H9 (cell line): ENCODE data around the gene KISS1R. TPM values are rescaled to one million over a fixed set of nuclear protein-coding genes. Genes with fewer than 3 reads are reported as not detected.

Experiments used
- DNase-seq: peaks from one replicate; pipeline ENCODE4 v3.0.0-alpha.2; 2017
- H2AFZ ChIP-seq: one replicate; pipeline ENCODE4 v1.6.1; 2013; ENCODE audit warnings: mild to moderate bottlenecking, low read length, control low read depth, moderate library complexity
- H2AK5ac ChIP-seq: 2 replicates; pipeline ENCODE4 v1.6.1; 2013; ENCODE audit warnings: low read length, control low read depth, mixed read lengths; ENCODE audit not compliant: insufficient read length
- H2BK120ac ChIP-seq: one replicate; pipeline ENCODE4 v1.6.1; 2013; ENCODE audit warnings: low read depth, mild to moderate bottlenecking, low read length, control low read depth, inconsistent platforms; ENCODE audit not compliant: poor library complexity, severe bottlenecking
- H2BK12ac ChIP-seq: 2 replicates; pipeline ENCODE4 v1.6.1; 2013; ENCODE audit warnings: low read length, control low read depth, mixed read lengths, low read depth; ENCODE audit not compliant: insufficient read length
- H2BK15ac ChIP-seq: 2 replicates; pipeline ENCODE4 v1.6.1; 2013; ENCODE audit warnings: low read depth, low read length, control low read depth
- H2BK20ac ChIP-seq: one replicate; pipeline ENCODE4 v1.6.1; 2013; ENCODE audit warnings: low read depth, mild to moderate bottlenecking, low read length, control low read depth, inconsistent platforms; ENCODE audit not compliant: poor library complexity, severe bottlenecking
- H2BK5ac ChIP-seq: 2 replicates; pipeline ENCODE4 v1.6.1; 2013; ENCODE audit warnings: low read length, control low read depth, mixed read lengths; ENCODE audit not compliant: insufficient read length
- H3K14ac ChIP-seq: 2 replicates; pipeline ENCODE4 v1.6.1; 2013; ENCODE audit warnings: low read length, control low read depth; ENCODE audit not compliant: insufficient read depth
- H3K18ac ChIP-seq: 2 replicates; pipeline ENCODE4 v1.6.1; 2013; ENCODE audit warnings: low read depth, mild to moderate bottlenecking, mixed read lengths, low read length, control low read depth; ENCODE audit not compliant: insufficient read length
- H3K23ac ChIP-seq: 2 replicates; pipeline ENCODE4 v1.6.1; 2013; ENCODE audit warnings: low read length, control low read depth, mixed read lengths, low read depth; ENCODE audit not compliant: insufficient read length
- H3K23me2 ChIP-seq: 2 replicates; pipeline ENCODE4 v1.6.1; 2013; ENCODE audit warnings: low read depth, mild to moderate bottlenecking, mixed read lengths, low read length, control low read depth; ENCODE audit not compliant: insufficient read length, poor library complexity, severe bottlenecking
- H3K27ac ChIP-seq: 2 replicates; pipeline ENCODE4 v1.5.1; 2013; ENCODE audit warnings: low read length, control low read depth, mixed read lengths, low read depth; ENCODE audit not compliant: insufficient read length
- H3K27me3 ChIP-seq: 2 replicates; pipeline ENCODE4 v1.6.1; 2013; ENCODE audit warnings: low read length, control low read depth, inconsistent platforms; ENCODE audit not compliant: insufficient read depth
- H3K4ac ChIP-seq: 2 replicates; pipeline ENCODE4 v1.6.1; 2013; ENCODE audit warnings: low read depth, mild to moderate bottlenecking, control low read depth, inconsistent platforms, low read length, moderate library complexity
- H3K4me1 ChIP-seq: 2 replicates; pipeline ENCODE4 v1.6.1; 2013; ENCODE audit warnings: low read length, control low read depth, inconsistent platforms; ENCODE audit not compliant: insufficient read depth
- H3K4me2 ChIP-seq: 2 replicates; pipeline ENCODE4 v1.6.1; 2013; ENCODE audit warnings: low read length, control low read depth, mixed read lengths; ENCODE audit not compliant: insufficient read length, insufficient read depth
- H3K56ac ChIP-seq: 2 replicates; pipeline ENCODE4 v1.6.1; 2013; ENCODE audit warnings: low read depth, mild to moderate bottlenecking, mixed read lengths, low read length, control low read depth; ENCODE audit not compliant: insufficient read length
- H3K79me1 ChIP-seq: 2 replicates; pipeline ENCODE4 v1.6.1; 2013; ENCODE audit warnings: low read depth, mild to moderate bottlenecking, moderate library complexity, low read length, control low read depth, inconsistent platforms; ENCODE audit not compliant: insufficient read depth, poor library complexity, severe bottlenecking
- H3K79me2 ChIP-seq: 2 replicates; pipeline ENCODE4 v1.6.1; 2013; ENCODE audit warnings: low read length, control low read depth, inconsistent platforms; ENCODE audit not compliant: insufficient read depth
- H3K9ac ChIP-seq: 2 replicates; pipeline ENCODE4 v1.6.1; 2013; ENCODE audit warnings: low read length, control low read depth, mixed read lengths; ENCODE audit not compliant: insufficient read length; ENCODE audit errors: extremely low read depth
- H3K9me3 ChIP-seq: one replicate; pipeline ENCODE4 v1.6.1; 2013; ENCODE audit warnings: low read depth, low read length, inconsistent platforms; ENCODE audit not compliant: control insufficient read depth
- H3T11ph ChIP-seq: one replicate; pipeline ENCODE4 v1.6.1; 2013; ENCODE audit warnings: mild to moderate bottlenecking, low read length, control low read depth, inconsistent platforms
- H4K20me1 ChIP-seq: one replicate; pipeline ENCODE4 v1.6.1; 2013; ENCODE audit not compliant: control insufficient read depth, insufficient read length, insufficient read depth
- H4K5ac ChIP-seq: 2 replicates; pipeline ENCODE4 v1.6.1; 2013; ENCODE audit warnings: low read depth, mild to moderate bottlenecking, mixed read lengths, low read length, control low read depth; ENCODE audit not compliant: insufficient read length
- H4K8ac ChIP-seq: replicated peaks from 2 replicates; pipeline ENCODE4 v1.6.1; 2013; ENCODE audit warnings: low read length, control low read depth, mixed read lengths, low read depth; ENCODE audit not compliant: insufficient read length
- H4K91ac ChIP-seq: 2 replicates; pipeline ENCODE4 v1.6.1; 2013; ENCODE audit warnings: low read depth, mild to moderate bottlenecking, moderate library complexity, mixed read lengths, low read length, control low read depth; ENCODE audit not compliant: insufficient read length
- H3K27ac Mint-ChIP-seq, 3 experiments: 2 replicates in 2 of 3; 3 replicates in 1 of 3; pipeline ENCODE4 v1.8.0; 2020 to 2021; ENCODE audit warnings: mixed read lengths in 3 of 3, mild to moderate bottlenecking in 1 of 3, moderate library complexity in 1 of 3
- H3K27me3 Mint-ChIP-seq: 2 replicates; pipeline ENCODE4 v1.8.0; 2021; ENCODE audit warnings: low read depth, mild to moderate bottlenecking, moderate library complexity, mixed read lengths
- H3K36me3 Mint-ChIP-seq, 3 experiments: 2 replicates in 2 of 3; 3 replicates in 1 of 3; pipeline ENCODE4 v1.8.0; 2020 to 2021; ENCODE audit warnings: low read depth in 3 of 3, mixed read lengths in 3 of 3; ENCODE audit not compliant: insufficient read depth in 1 of 3
- H3K4me1 Mint-ChIP-seq, 2 experiments: 2 replicates each; pipeline ENCODE4 v1.8.0; 2020; ENCODE audit warnings: mixed read lengths in 2 of 2
- H3K4me3 Mint-ChIP-seq, 2 experiments: 2 replicates in 1 of 2; 3 replicates in 1 of 2; pipeline ENCODE4 v1.8.0; 2020 to 2021; ENCODE audit warnings: mild to moderate bottlenecking in 2 of 2, mixed read lengths in 2 of 2, moderate library complexity in 1 of 2
- H3K9me3 Mint-ChIP-seq, 2 experiments: 2 replicates in 1 of 2; 3 replicates in 1 of 2; pipeline ENCODE4 v1.8.0; 2020; ENCODE audit warnings: mild to moderate bottlenecking in 2 of 2, mixed read lengths in 2 of 2, moderate library complexity in 1 of 2
- CTCF ChIP-seq: fragments of 200-600 bp; sonication (generic); conservative IDR thresholded peaks from 3 replicates; pipeline ENCODE4 v1.8.0; 2021; ENCODE audit warnings: antibody characterized with exemption, mild to moderate bottlenecking
- WGBS: extraction: QIAGEN DNeasy Blood & Tissue Kit; methylation state at CpG from one replicate; pipeline ENCODE4 v1.1.7; 2013; ENCODE audit warnings: missing lambda C conversion rate, low lambda C conversion rate, mixed read lengths; ENCODE audit not compliant: insufficient read length; ENCODE audit errors: extremely low coverage; 5-methylcytosine and 5-hydroxymethylcytosine counted together
- total RNA-seq: library from RNA; stranded (reverse); gene quantifications from 2 replicates; pipeline ENCODE4 v1.2.1, GENCODE V29; 2021

The KISS1R gene
- total RNA-seq, 1 experiment from 2014 or later: 3.3 TPM

GRCh38 chr19:900302-901111 lies 16.6 kb upstream of the KISS1R start:
- no peaks in the 10 kb centered on the region for H3K23me2 ChIP-seq
- no peak overlapping the region for H4K8ac ChIP-seq
- no peak overlapping the region for H2AK5ac ChIP-seq
- no peak overlapping the region for H2BK120ac ChIP-seq
- no peak overlapping the region for H3K4ac ChIP-seq
- no peak overlapping the region for H3K27ac ChIP-seq
- H3K18ac ChIP-seq: no peak overlapping the region
- no peak overlapping the region for H2BK20ac ChIP-seq
- no peak overlapping the region for H3K56ac ChIP-seq
- no peaks in the 10 kb centered on the region for H3K9me3 Mint-ChIP-seq
- no peaks in the 10 kb centered on the region for H3K9me3 ChIP-seq
- no peak overlapping the region for H2BK15ac ChIP-seq
- TF ChIP-seq CTCF: no peak
- no peak overlapping the region for H3K23ac ChIP-seq
- H3K27ac Mint-ChIP-seq: 0 out of 7 replicates have a peak overlapping the region, but pooled peaks of 1 of the 3 experiments have one; percentile 66
- H3K36me3 Mint-ChIP-seq: peaks cover 2 to 29% (median 29%) of the 10 kb centered on the region in 3 experiments; a peak in 5 of 7 replicates
- no CpG with 5 or more reads among the region's 30 CpGs for WGBS
- H3K4me3 Mint-ChIP-seq: peak overlapping the region in 1 of 2 experiments; percentile 42; a peak in 1 of 5 replicates
- H2BK5ac ChIP-seq: no peak overlapping the region
- no peak overlapping the region for H3K14ac ChIP-seq
- DNase-seq: peak; percentile 84
- peaks cover 3% of the 10 kb centered on the region; the same call in 1 of the 2 replicates for H3K79me2 ChIP-seq
- no peak overlapping the region for H2BK12ac ChIP-seq
- no peaks in the 10 kb centered on the region; the same call in 1 of the 2 replicates for H3K27me3 Mint-ChIP-seq
- no peak overlapping the region for H4K91ac ChIP-seq
- peaks cover 0 to 29% of the 10 kb centered on the region in 2 experiments; a peak in 2 of 4 replicates for H3K4me1 Mint-ChIP-seq
- no peak overlapping the region for H3K4me2 ChIP-seq
- H3K4me1 ChIP-seq: no peaks in the 10 kb centered on the region; the same call in 1 of the 2 replicates
- H3K79me1 ChIP-seq: peaks cover 6% of the 10 kb centered on the region
- H4K20me1 ChIP-seq: no peaks in the 10 kb centered on the region
- no peak overlapping the region for H3T11ph ChIP-seq
- H3K9ac ChIP-seq: no peak overlapping the region
- H4K5ac ChIP-seq: no peak overlapping the region
- H2AFZ ChIP-seq: no peak overlapping the region
- no peaks in the 10 kb centered on the region for H3K27me3 ChIP-seq
